HEK293 (cell line): Measurements from ENCODE around the gene STX4.

Experiments
- CTCF ChIA-PET: fragments of 350-600 bp; formaldehyde crosslinking; extraction: SDS; loops from one replicate; lab custom pipeline; 2021; ENCODE audit warnings: antibody characterized with exemption; lab: Yijun Ruan, JAX
- POLR2A ChIA-PET: fragments of 300-600 bp; formaldehyde crosslinking; extraction: SDS; loops from one replicate; lab custom pipeline; 2020; ENCODE audit warnings: antibody characterized with exemption, inconsistent platforms; lab: Yijun Ruan, JAX
- H3K27ac ChIP-seq: fragments of 200-500 bp; sonication (Bioruptor generic); 2 replicates; pipeline ENCODE4 v1.5.1; 2014; ENCODE audit warnings: low read depth, low read length, control low read depth, inconsistent platforms; ENCODE audit errors: extremely low read depth
- H3K36me3 ChIP-seq, 2 experiments: fragments of 200-500 bp in 1 of 2; sonication (Bioruptor generic) in 1 of 2; 1 replicate in 1 of 2; 2 replicates in 1 of 2; pipeline ENCODE4 v1.5.1; 2014 to 2017; ENCODE audit warnings: inconsistent platforms in 2 of 2, low read length in 2 of 2; ENCODE audit not compliant: control insufficient read depth in 2 of 2, insufficient read depth in 1 of 2
- H3K4me1 ChIP-seq: fragments of 200-500 bp; sonication (Bioruptor generic); 2 replicates; pipeline ENCODE4 v1.5.1; 2014; ENCODE audit warnings: mild to moderate bottlenecking, low read length, inconsistent platforms; ENCODE audit not compliant: control insufficient read depth, insufficient read depth
- H3K4me3 ChIP-seq: 2 replicates; pipeline ENCODE4 v1.5.1; 2011; ENCODE audit warnings: low read depth, mild to moderate bottlenecking, control low read depth, low read length, moderate library complexity
- H3K9me3 ChIP-seq: fragments of 200-500 bp; sonication (Bioruptor generic); 2 replicates; pipeline ENCODE4 v1.5.1; 2014; ENCODE audit warnings: low read depth, low read length, inconsistent platforms; ENCODE audit not compliant: control insufficient read depth, insufficient read depth
- EGR2 ChIP-seq: fragments of 450-650 bp; formaldehyde crosslinking; IDR thresholded peaks from 2 replicates; pipeline ENCODE4 v1.5.1; 2016; ENCODE audit warnings: low read depth, missing biosample characterization, missing genetic modification characterization
- ELK4 ChIP-seq: IDR thresholded peaks from 2 replicates; pipeline ENCODE4 v1.6.1; 2011; ENCODE audit warnings: mild to moderate bottlenecking, low read depth, low read length, borderline replicate concordance
- GLIS1 ChIP-seq: fragments of 450-650 bp; formaldehyde crosslinking; IDR thresholded peaks from 2 replicates; pipeline ENCODE4 v1.5.1; 2016; ENCODE audit warnings: missing biosample characterization, missing genetic modification characterization
- PRDM1 ChIP-seq: fragments of 450-650 bp; formaldehyde crosslinking; IDR thresholded peaks from 2 replicates; pipeline ENCODE4; 2016; ENCODE audit warnings: missing biosample characterization, missing genetic modification characterization
- WT1 ChIP-seq: fragments of 450-650 bp; formaldehyde crosslinking; IDR thresholded peaks from 2 replicates; pipeline ENCODE4 v1.5.1; 2016; ENCODE audit warnings: missing biosample characterization, missing genetic modification characterization
- ZBTB17 ChIP-seq: fragments of 450-650 bp; formaldehyde crosslinking; IDR thresholded peaks from 2 replicates; pipeline ENCODE4 v1.5.1; 2016; ENCODE audit warnings: missing biosample characterization, missing genetic modification characterization
- ZFHX2 ChIP-seq: fragments of 450-650 bp; formaldehyde crosslinking; conservative IDR thresholded peaks from 2 replicates; pipeline ENCODE4 v1.5.1; 2016; ENCODE audit warnings: missing biosample characterization, missing genetic modification characterization
- ZFP41 ChIP-seq: fragments of 450-650 bp; formaldehyde crosslinking; IDR thresholded peaks from 2 replicates; pipeline ENCODE4 v1.5.1; 2016; ENCODE audit warnings: missing biosample characterization, missing genetic modification characterization, borderline replicate concordance
- ZIC2 ChIP-seq: fragments of 450-650 bp; formaldehyde crosslinking; IDR thresholded peaks from 2 replicates; pipeline ENCODE4 v1.5.1; 2016; ENCODE audit warnings: missing biosample characterization, missing genetic modification characterization
- ZNF140 ChIP-seq: fragments of 450-650 bp; formaldehyde crosslinking; IDR thresholded peaks from 2 replicates; pipeline ENCODE4 v1.5.1; 2016; ENCODE audit warnings: missing biosample characterization, missing genetic modification characterization
- ZNF426 ChIP-seq: fragments of 450-650 bp; formaldehyde crosslinking; IDR thresholded peaks from 2 replicates; pipeline ENCODE4 v1.5.1; 2017; ENCODE audit warnings: missing biosample characterization, missing genetic modification characterization, mild to moderate bottlenecking, inconsistent platforms, moderate library complexity
- ZNF501 ChIP-seq: fragments of 450-650 bp; formaldehyde crosslinking; IDR thresholded peaks from 2 replicates; pipeline ENCODE4 v1.5.1; 2016; ENCODE audit warnings: missing biosample characterization, missing genetic modification characterization
- ZNF701 ChIP-seq: fragments of 450-650 bp; formaldehyde crosslinking; IDR thresholded peaks from 2 replicates; pipeline ENCODE4 v1.5.1; 2016; ENCODE audit warnings: missing biosample characterization, missing genetic modification characterization
- ZXDB ChIP-seq: fragments of 450-650 bp; formaldehyde crosslinking; IDR thresholded peaks from 2 replicates; pipeline ENCODE4 v1.5.1; 2016; ENCODE audit warnings: missing biosample characterization, missing genetic modification characterization
- TF ChIP-seq, protein P1 (sequence below): fragments of 450-650 bp; formaldehyde crosslinking; conservative IDR thresholded peaks from 2 replicates; pipeline ENCODE4 v1.5.1; 2016; ENCODE audit warnings: low read depth, missing biosample characterization, missing genetic modification characterization

STX4 gene

DNA sequence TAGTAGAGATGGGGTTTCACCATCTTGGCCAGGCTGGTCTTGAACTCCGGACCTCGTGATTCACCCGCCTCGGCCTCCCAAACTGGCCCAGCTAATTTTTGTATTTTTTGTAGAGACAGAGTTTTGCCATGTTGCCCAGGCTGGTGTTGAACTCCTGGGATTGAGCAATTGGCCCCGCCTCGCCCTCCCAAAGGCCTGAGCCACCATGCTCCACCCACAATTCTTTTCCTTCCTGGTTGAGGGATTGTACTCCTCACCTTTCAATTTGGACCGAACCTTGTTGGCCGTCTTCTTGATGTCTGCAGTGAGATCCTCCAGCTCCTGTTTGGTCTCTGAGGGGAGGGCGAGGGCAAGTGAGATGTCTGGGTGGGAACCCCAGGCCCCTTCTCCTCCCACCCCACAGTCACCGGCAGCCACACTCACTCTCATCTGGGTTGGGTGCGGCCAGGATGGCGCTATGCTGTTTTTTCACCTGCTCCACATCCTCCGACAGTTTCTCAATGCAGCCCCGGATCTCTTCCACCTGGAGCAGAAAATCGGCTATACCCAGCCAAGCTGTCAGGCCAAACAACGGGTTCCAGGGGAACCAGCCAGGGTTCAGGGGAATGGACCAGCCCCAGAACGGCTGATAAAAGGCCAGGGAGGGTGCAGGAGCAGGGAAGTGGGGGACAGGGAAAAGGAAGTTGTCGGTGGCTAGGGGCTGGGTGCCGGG lies 32.5 kb upstream of the STX4 start (continued):
- TF ChIP-seq GLIS1 (tag by site-specific recombination) (no peak), WT1 (no peak)
- TF ChIP-seq, protein P1, sequence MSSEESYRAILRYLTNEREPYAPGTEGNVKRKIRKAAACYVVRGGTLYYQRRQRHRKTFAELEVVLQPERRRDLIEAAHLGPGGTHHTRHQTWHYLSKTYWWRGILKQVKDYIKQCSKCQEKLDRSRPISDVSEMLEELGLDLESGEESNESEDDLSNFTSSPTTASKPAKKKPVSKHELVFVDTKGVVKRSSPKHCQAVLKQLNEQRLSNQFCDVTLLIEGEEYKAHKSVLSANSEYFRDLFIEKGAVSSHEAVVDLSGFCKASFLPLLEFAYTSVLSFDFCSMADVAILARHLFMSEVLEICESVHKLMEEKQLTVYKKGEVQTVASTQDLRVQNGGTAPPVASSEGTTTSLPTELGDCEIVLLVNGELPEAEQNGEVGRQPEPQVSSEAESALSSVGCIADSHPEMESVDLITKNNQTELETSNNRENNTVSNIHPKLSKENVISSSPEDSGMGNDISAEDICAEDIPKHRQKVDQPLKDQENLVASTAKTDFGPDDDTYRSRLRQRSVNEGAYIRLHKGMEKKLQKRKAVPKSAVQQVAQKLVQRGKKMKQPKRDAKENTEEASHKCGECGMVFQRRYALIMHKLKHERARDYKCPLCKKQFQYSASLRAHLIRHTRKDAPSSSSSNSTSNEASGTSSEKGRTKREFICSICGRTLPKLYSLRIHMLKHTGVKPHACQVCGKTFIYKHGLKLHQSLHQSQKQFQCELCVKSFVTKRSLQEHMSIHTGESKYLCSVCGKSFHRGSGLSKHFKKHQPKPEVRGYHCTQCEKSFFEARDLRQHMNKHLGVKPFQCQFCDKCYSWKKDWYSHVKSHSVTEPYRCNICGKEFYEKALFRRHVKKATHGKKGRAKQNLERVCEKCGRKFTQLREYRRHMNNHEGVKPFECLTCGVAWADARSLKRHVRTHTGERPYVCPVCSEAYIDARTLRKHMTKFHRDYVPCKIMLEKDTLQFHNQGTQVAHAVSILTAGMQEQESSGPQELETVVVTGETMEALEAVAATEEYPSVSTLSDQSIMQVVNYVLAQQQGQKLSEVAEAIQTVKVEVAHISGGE (tag by site-specific recombination): no peak

- ChIA-PET POLR2A (no interaction called here), CTCF (interaction anchor here (1.3 kb wide), 1 partner anchor 17 kb away, joined by 10 read pairs; the partner anchor contains the start of gene HSD3B7)
- Histone ChIP-seq H3K4me1 (peaks cover 5% of the 10 kb centered on the region), H3K27ac (no peak overlapping the region), H3K36me3 (no peaks in the 10 kb centered on the region), H3K9me3 (no peaks in the 10 kb centered on the region), H3K4me3 (no peak overlapping the region)
- TF ChIP-seq ZNF140 (tag by site-specific recombination): no peak
- TF ChIP-seq ZXDB (tag by site-specific recombination): no peak
- 0 out of 2 replicates have a peak, but pooled peaks have one; percentile 39 for TF ChIP-seq PRDM1
- TF ChIP-seq ZNF701 (tag by site-specific recombination): no peak
- no peak for TF ChIP-seq ELK4
These were observed 31.7 kb upstream of the STX4 start for GRCh38 chr16:31001507-31002249.

DNA sequence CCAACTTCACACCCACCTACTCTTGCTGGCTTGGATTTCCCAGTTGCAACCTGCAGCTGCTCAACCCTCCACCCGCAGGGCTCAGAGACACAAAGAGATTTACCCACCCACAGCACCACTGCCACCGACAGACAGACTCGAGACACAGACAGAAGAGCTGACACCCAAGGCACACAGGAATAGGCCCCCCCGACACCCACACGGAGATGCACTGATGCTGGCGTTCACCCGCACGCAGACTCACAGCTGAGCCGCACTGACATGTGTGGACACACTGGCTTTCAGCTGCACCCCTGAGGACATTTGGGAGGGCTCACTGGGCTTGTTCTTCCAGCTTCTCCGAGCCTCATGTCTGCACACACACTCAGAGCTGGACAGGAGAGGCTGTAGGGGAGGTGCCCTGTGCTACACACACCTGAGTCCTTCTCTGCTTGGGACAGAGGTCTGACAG lies 31.1 kb upstream of the STX4 start:
- no peaks in the 10 kb centered on the region for H3K9me3 ChIP-seq
- H3K27ac ChIP-seq: no peak overlapping the region
- no peaks in the 10 kb centered on the region for H3K36me3 ChIP-seq
- ChIA-PET POLR2A (interaction anchor here (0.6 to 0.9 kb wide), 2 partner anchors 178 to 1345 kb away, joined by 3 to 4 read pairs; partner anchors contain the start of gene FUS), CTCF (interaction anchor here (1.0 to 1.3 kb wide), 2 partner anchors 18 to 19 kb away, joined by 5 to 10 read pairs; partner anchors contain the start of gene HSD3B7)
- H3K4me3 ChIP-seq: no peak overlapping the region
- peak; percentile 97 for TF ChIP-seq ZFHX2
- peak; percentile 98 for TF ChIP-seq EGR2 (tag by site-specific recombination)
- no peak for TF ChIP-seq ZNF426
- TF ChIP-seq, all 188 proteins: peak for 2
- H3K4me1 ChIP-seq: peaks cover 5% of the 10 kb centered on the region

DNA sequence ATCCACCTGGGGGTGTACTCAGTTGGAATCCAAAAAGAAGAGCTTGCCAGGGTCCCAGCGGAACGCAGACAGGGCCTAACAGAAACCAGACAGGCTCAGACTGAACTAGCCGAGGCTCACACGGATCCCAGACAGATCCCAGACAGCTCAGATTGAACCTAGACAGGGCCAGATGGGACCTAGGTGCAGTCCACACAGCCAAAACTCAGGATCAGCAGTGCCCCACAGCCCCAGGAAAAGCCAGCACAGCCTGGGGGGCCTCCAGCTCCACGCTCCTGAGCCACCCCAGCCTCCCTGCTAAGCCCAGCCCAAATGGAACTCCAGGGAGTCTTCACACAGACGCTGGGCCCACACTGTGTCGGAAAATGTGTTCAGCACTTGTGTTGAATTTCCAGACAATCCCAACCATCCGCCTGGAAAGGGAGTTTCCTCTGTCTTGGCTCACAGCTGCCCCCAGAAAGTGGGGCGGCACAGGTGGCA lies 30.5 kb upstream of the STX4 start:
- no peaks in the 10 kb centered on the region for H3K36me3 ChIP-seq
- ChIA-PET POLR2A (interaction anchor here (0.6 to 0.9 kb wide), 2 partner anchors 177 to 1346 kb away, joined by 3 to 4 read pairs; partner anchors contain the start of gene FUS), CTCF (interaction anchor here (1.0 to 1.3 kb wide), 2 partner anchors 18 to 20 kb away, joined by 5 to 10 read pairs; partner anchors contain the start of gene HSD3B7)
- no peak overlapping the region for H3K4me3 ChIP-seq
- no peak overlapping the region for H3K27ac ChIP-seq
- no peaks in the 10 kb centered on the region; the same call in 1 of the 2 replicates for H3K4me1 ChIP-seq
- H3K9me3 ChIP-seq: no peaks in the 10 kb centered on the region
- TF ChIP-seq ZFP41 (tag by site-specific recombination) (no peak), ZNF501 (tag by site-specific recombination) (no peak), ZIC2 (tag by site-specific recombination) (peak; percentile 81), ZBTB17 (tag by site-specific recombination) (peak; percentile 98)
- TF ChIP-seq, all 188 proteins: peak for 2
